ENCODE data around the gene MEOX1. TPM values are rescaled to one million over a fixed set of nuclear protein-coding genes. Genes with fewer than 3 reads are reported as not detected.
A peak's percentile ranks its signal among the peaks of the same experiment; 100 is the strongest.

MEOX1 gene
- total RNA-seq, 4 donors from 2014 or later, result 0.54 to 3.3 (median 1.7) TPM

GRCh38 chr17:43662413-43663141 is 855 bp upstream of the MEOX1 start:
- H3K9me3 ChIP-seq, result no peaks in the 10 kb centered on the region
- no peaks in the 10 kb centered on the region for H3K36me3 ChIP-seq
- TF ChIP-seq POLR2A (IDR thresholded peaks at IDR 0.05), result no peak
- TF ChIP-seq CTCF (IDR thresholded peaks at IDR 0.05), result no peak
- H3K27me3 ChIP-seq, result no peaks in the 10 kb centered on the region
- no peak overlapping the region for H3K27ac ChIP-seq
- H3K4me1 ChIP-seq, result peaks cover 0 to 7% (median 0%) of the 10 kb centered on the region in 4 donors
- H3K4me3 ChIP-seq, result no peak overlapping the region
- no peak for DNase-seq

DNA sequence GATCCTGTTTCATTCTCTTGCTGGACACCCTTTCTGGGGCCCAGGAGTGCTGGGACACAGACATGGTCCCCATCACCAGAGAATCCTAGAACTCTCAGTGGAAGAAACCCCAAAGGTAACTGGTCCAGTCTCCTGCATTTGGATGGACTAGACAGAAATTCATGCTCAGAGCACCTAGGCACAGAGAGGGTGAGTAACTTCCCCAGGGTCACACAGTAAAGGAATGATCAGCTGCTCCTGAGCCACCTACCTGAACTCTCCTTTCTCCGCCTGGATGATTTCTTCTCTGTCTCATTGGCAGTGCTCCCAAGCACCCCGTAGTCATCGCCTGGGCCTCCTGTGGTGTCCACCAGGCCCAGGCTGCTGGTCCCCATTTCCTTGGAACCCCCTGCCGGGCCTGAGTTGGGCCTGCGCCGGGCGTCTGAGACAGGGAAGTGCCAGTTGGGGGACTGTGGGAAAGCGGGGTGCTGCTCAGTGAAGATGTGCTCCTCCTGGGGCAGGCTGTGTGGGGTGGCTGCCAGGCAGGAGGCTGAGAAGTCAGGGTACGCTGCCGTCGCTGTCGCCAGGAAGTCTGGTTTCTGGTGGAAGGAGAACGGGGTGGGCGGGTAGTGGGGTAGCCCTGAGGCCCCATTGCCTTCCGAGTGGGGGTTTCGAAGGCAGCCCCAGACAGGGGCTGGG is 767 bp downstream of the MEOX1 start:
- TF ChIP-seq POLR2A (IDR thresholded peaks at IDR 0.05) (no peak), CTCF (IDR thresholded peaks at IDR 0.05) (no peak)
- no peak for DNase-seq
- H3K9me3 ChIP-seq, result no peaks in the 10 kb centered on the region
- H3K4me3 ChIP-seq, result peak overlapping the region in 1 of 4 donors; percentile 12
- no peaks in the 10 kb centered on the region for H3K27me3 ChIP-seq
- H3K36me3 ChIP-seq, result no peaks in the 10 kb centered on the region
- H3K4me1 ChIP-seq, result no peaks in the 10 kb centered on the region
- H3K27ac ChIP-seq, result no peak overlapping the region

DNA sequence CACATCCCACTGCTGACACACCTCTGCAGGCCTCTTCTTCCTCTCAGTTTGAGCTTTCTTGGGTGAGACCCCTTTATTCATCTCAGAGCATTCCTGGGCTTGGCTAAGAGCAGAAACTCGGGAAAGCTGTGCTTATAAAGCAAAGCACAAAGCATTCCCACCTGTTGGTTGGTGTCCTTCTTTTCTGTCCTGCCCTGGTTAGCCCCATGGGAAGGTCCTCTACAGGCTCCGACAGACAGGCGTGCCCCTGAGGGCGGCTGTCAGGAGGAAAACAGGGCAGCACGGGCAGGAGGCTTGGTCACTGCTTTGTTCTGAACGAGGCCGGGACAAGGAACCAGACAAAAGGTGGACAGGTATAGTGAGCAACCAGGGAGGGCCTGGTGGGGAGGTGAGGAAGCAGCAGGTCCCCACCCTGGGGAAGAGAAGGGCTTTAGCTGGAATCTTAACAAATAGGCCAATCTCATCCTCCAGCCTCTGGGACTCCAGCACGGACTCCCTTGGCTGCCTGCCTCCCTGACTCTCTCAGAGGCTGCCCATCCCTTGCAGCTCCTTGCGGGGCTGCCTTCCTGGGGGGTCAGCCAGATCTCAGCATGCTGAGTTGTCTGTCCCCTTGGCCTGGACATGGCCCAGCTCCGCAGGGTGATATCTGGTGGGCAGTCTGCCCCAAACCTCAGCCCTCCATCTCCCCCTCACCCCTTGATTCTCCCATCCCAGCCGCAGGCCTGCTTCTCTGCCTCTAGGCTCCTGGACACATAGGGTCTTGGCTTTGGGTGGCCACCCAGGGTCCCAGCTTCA is 1.7 kb downstream of the MEOX1 start:
- Histone ChIP-seq H3K4me3 (peak overlapping the region in 1 of 4 donors; percentile 12), H3K27ac (peak overlapping the region in 1 of 4 donors; percentile 31), H3K27me3 (no peaks in the 10 kb centered on the region), H3K36me3 (no peaks in the 10 kb centered on the region), H3K4me1 (no peaks in the 10 kb centered on the region), H3K9me3 (no peaks in the 10 kb centered on the region)
- TF ChIP-seq POLR2A (IDR thresholded peaks at IDR 0.05), result no peak
- TF ChIP-seq CTCF (IDR thresholded peaks at IDR 0.05), result no peak
- no peak for DNase-seq

- Histone ChIP-seq H3K4me3 (no peak overlapping the region), H3K27ac (no peak overlapping the region)
These were observed 2.8 kb downstream of the MEOX1 start for GRCh38 chr17:43658900-43659299.

More at GRCh38 chr17:43658900-43659299, 2.8 kb downstream of the MEOX1 start:
- TF ChIP-seq CTCF (IDR thresholded peaks at IDR 0.05) (no peak), POLR2A (IDR thresholded peaks at IDR 0.05) (no peak)
- Histone ChIP-seq H3K9me3 (no peaks in the 10 kb centered on the region), H3K4me1 (no peaks in the 10 kb centered on the region), H3K36me3 (no peaks in the 10 kb centered on the region), H3K27me3 (no peaks in the 10 kb centered on the region)
- DNase-seq, result no peak

Data from Peyer's patch (tissue), 4 donors.